Activated naive CD4-positive, alpha-beta T cell treated with anti-CD3 and anti-CD28 coated beads for 36 hours (primary cell): Measurements from ENCODE around the gene AFG3L2. TPM values are rescaled to one million over a fixed set of nuclear protein-coding genes. Genes with fewer than 3 reads are reported as not detected.
A peak's percentile ranks its signal among the peaks of the same experiment; 100 is the strongest.

Source experiments
- CTCF ChIA-PET: fragments of 350-600 bp; sonication (Branson Sonifier 250); formaldehyde crosslinking; loops from one replicate; lab custom pipeline; 2021; ENCODE audit warnings: antibody characterized with exemption; lab: Charles Lee
- DNase-seq: peaks from one replicate; pipeline ENCODE4 v3.0.0-alpha.2; 2020
- H3K27ac Mint-ChIP-seq: one replicate; pipeline ENCODE4 v1.8.0; 2021; ENCODE audit warnings: mild to moderate bottlenecking, mixed read lengths
- H3K27me3 Mint-ChIP-seq: one replicate; pipeline ENCODE4 v1.8.0; 2021; ENCODE audit warnings: low read depth, mixed read lengths
- H3K36me3 Mint-ChIP-seq: one replicate; pipeline ENCODE4 v1.8.0; 2021; ENCODE audit warnings: low read depth, mixed read lengths
- H3K4me1 Mint-ChIP-seq: one replicate; pipeline ENCODE4 v1.8.0; 2021; ENCODE audit warnings: low read depth, mixed read lengths
- H3K4me3 Mint-ChIP-seq: one replicate; pipeline ENCODE4 v1.8.0; 2021; ENCODE audit warnings: mild to moderate bottlenecking, moderate library complexity, mixed read lengths
- H3K9me3 Mint-ChIP-seq: one replicate; pipeline ENCODE4 v1.8.0; 2021; ENCODE audit warnings: mixed read lengths
- intact Hi-C: fragments of 100-400 bp; cut with micrococcal nuclease; formaldehyde crosslinking; loops from one replicate; pipeline ENCODE4 v1.15.1; 2023
- total RNA-seq, 2 experiments: library from RNA; stranded (reverse); gene quantifications; one replicate each; pipeline ENCODE4 v1.2.3, GENCODE V29; 2021

The AFG3L2 gene
- total RNA-seq, 2 experiments from 2014 or later: 41.8 to 42.9 TPM

DNA sequence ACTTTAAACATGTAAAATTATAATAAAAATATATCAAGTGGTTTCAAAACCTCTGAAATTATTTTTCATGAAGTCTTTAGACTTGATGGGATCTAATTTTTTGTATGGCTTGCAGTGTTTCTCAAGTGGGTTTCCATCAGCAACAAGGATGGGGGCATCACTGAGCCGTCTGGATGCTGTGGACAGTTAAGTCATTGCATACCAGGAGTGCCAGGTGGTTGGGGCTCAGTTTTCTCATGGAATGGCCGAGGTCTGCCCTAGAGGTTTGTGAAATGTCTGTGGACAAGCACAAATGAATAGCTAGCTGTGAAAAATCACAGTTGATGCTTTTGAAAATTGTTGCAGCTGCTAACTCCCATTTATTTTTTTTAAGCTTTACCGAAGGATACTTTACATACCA lies 32.4 kb upstream of the AFG3L2 start:
- Mint-ChIP-seq H3K9me3 (no peaks in the 10 kb centered on the region), H3K27me3 (peaks cover 30% of the 10 kb centered on the region), H3K36me3 (no peaks in the 10 kb centered on the region), H3K4me1 (peaks cover 13% of the 10 kb centered on the region), H3K4me3 (no peak overlapping the region), H3K27ac (no peak overlapping the region)
- CTCF ChIA-PET: interaction anchor here (0.6 kb wide), 1 partner anchor 24 kb away, joined by 3 read pairs; no protein-coding TSS in a partner anchor
- intact Hi-C loops: loop anchor here (5.0 to 10.0 kb wide), 3 partner anchors 248 to 425 kb away; partner anchors contain the start of genes CEP76, IMPA2, PSMG2 and SPIRE1
- DNase-seq: no peak

DNA sequence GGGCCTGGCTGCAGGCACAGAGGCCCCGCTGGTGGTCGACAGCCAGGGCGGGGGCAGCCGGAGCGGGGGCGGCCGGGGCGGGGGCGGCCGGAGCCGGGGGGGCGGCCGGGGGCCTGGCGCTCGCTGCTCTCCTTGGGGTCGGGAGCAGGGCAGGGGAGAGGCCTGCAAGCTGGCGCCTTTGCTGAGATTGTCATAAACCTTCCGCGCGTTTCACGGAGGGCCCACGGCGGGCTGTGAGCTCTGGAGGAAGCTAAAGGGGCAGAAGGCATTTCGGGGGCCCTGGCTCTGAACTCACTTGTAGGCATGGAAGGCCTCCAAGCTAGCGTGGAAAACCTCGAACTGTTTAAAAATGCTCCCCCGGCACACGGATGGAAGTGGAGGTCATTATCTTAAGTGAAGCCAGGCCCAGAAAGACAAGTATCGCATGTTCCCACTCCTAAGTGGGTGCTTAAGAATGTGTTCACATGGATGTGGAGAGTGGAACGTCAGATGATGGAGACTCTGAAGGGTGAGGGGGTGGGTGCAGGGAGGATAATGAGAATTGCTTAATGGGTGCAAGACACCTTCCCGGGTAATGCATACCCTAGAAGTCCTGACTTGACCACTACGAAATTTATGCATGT lies 31.3 kb upstream of the AFG3L2 start:
- H3K9me3 Mint-ChIP-seq: no peaks in the 10 kb centered on the region
- H3K4me3 Mint-ChIP-seq: peak overlapping the region; percentile 72
- CTCF ChIA-PET: interaction anchor here (1.0 kb wide), 1 partner anchor 11 kb away, joined by 3 read pairs; no protein-coding TSS in a partner anchor
- H3K27ac Mint-ChIP-seq: no peak overlapping the region
- intact Hi-C loops: loop anchor here (5.0 to 10.0 kb wide), 3 partner anchors 249 to 424 kb away; partner anchors contain the start of genes CEP76, IMPA2, PSMG2 and SPIRE1
- H3K27me3 Mint-ChIP-seq: peaks cover 38% of the 10 kb centered on the region
- H3K36me3 Mint-ChIP-seq: no peaks in the 10 kb centered on the region
- DNase-seq: no peak
- peaks cover 13% of the 10 kb centered on the region for H3K4me1 Mint-ChIP-seq

GRCh38 chr18:12406371-12407111 lies 29.5 kb upstream of the AFG3L2 start:
- H3K27me3 Mint-ChIP-seq: peaks cover 48% of the 10 kb centered on the region
- no peaks in the 10 kb centered on the region for H3K9me3 Mint-ChIP-seq
- intact Hi-C loops: loop anchor here (1.0 to 10.0 kb wide), 4 partner anchors 29 to 422 kb away; partner anchors contain the start of genes AFG3L2, CEP76, IMPA2 and PSMG2
- H3K4me3 Mint-ChIP-seq: peak overlapping the region; percentile 74
- DNase-seq: no peak
- H3K36me3 Mint-ChIP-seq: no peaks in the 10 kb centered on the region
- H3K27ac Mint-ChIP-seq: no peak overlapping the region
- CTCF ChIA-PET: interaction anchor here (2.4 kb wide), 1 partner anchor 14 kb away, joined by 17 read pairs; no protein-coding TSS in a partner anchor
- H3K4me1 Mint-ChIP-seq: peaks cover 13% of the 10 kb centered on the region

DNA sequence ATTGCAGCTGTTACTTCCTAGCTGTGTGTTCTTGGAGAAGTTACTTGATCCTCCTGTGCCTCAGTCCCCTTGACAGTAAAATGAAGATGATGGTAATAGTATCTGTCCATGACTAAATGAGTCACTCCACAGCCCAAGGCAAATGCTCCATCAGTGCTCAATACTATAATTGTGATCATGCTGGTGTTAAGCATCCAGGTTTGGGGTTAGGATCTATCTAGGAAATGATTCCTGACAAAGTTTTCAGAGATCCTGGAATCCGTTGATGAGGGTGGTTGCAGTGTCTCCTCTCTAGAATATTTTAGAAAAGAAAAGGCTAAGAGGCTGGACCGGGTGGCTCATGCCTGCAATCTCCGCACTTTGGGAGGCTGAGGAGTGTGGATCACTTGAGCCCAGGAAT lies 28.0 kb upstream of the AFG3L2 start:
- H3K27ac Mint-ChIP-seq: no peak overlapping the region

GRCh38 chr18:12403601-12404506 lies 26.8 kb upstream of the AFG3L2 start:
- no peaks in the 10 kb centered on the region for H3K9me3 Mint-ChIP-seq
- H3K27me3 Mint-ChIP-seq: peaks cover 48% of the 10 kb centered on the region
- no peak overlapping the region for H3K27ac Mint-ChIP-seq
- H3K4me1 Mint-ChIP-seq: peaks cover 13% of the 10 kb centered on the region
- CTCF ChIA-PET: interaction anchor here (0.6 to 2.4 kb wide), 5 partner anchors 11 to 531 kb away, joined by 4 to 17 read pairs (median 4); no protein-coding TSS in a partner anchor
- no peak overlapping the region for H3K4me3 Mint-ChIP-seq
- no peak for DNase-seq
- no peaks in the 10 kb centered on the region for H3K36me3 Mint-ChIP-seq
- intact Hi-C loops: loop anchor here (10.0 kb wide), 1 partner anchor 419 kb away; the partner anchor contains the start of gene IMPA2

More for the DNA sequence above, 28.0 kb upstream of the AFG3L2 start:
- no peaks in the 10 kb centered on the region for H3K36me3 Mint-ChIP-seq
- no peak overlapping the region for H3K4me3 Mint-ChIP-seq
- intact Hi-C loops: loop anchor here (5.0 to 10.0 kb wide), 3 partner anchors 252 to 420 kb away; partner anchors contain the start of genes CEP76, IMPA2, PSMG2 and SPIRE1
- H3K27me3 Mint-ChIP-seq: peaks cover 48% of the 10 kb centered on the region
- no peak for DNase-seq
- CTCF ChIA-PET: interaction anchor here (2.4 kb wide), 1 partner anchor 12 kb away, joined by 17 read pairs; no protein-coding TSS in a partner anchor
- H3K9me3 Mint-ChIP-seq: no peaks in the 10 kb centered on the region
- H3K4me1 Mint-ChIP-seq: peaks cover 13% of the 10 kb centered on the region

DNA sequence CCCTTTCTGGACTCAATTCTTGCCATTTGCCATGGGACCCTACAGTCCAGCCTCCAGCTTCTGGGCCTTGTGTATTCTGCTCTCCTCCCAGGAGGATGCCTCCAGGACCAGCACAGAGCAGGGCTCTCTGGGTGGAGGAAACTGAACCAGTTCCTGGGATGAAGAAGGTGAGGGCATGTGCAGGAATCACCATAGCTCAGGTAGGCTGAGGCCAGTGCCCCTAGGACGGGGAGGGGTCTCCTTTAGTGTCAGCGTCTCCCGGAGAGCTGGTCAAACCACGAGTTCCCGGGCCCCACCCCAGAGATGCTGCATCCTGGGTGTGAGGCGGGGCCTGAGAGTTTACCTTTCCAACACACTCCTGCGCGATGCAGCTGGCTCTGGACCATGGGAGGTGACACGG lies 24.9 kb upstream of the AFG3L2 start:
- Mint-ChIP-seq H3K4me3 (no peak overlapping the region), H3K9me3 (no peaks in the 10 kb centered on the region), H3K27me3 (peaks cover 37% of the 10 kb centered on the region), H3K36me3 (no peaks in the 10 kb centered on the region), H3K27ac (no peak overlapping the region), H3K4me1 (peaks cover 6% of the 10 kb centered on the region)
- intact Hi-C loops: loop anchor here (10.0 kb wide), 1 partner anchor 417 kb away; the partner anchor contains the start of gene IMPA2
- CTCF ChIA-PET: interaction anchor here (0.7 kb wide), 1 partner anchor 10 kb away, joined by 3 read pairs; no protein-coding TSS in a partner anchor
- DNase-seq: no peak

GRCh38 chr18:12399231-12399630 lies 22.2 kb upstream of the AFG3L2 start:
- CTCF ChIA-PET: no interaction called here
- Mint-ChIP-seq H3K4me3 (no peak overlapping the region), H3K9me3 (no peaks in the 10 kb centered on the region), H3K36me3 (no peaks in the 10 kb centered on the region), H3K27me3 (peaks cover 22% of the 10 kb centered on the region), H3K27ac (no peak overlapping the region), H3K4me1 (no peaks in the 10 kb centered on the region)
- DNase-seq: no peak
- intact Hi-C loops: no loop called here

DNA sequence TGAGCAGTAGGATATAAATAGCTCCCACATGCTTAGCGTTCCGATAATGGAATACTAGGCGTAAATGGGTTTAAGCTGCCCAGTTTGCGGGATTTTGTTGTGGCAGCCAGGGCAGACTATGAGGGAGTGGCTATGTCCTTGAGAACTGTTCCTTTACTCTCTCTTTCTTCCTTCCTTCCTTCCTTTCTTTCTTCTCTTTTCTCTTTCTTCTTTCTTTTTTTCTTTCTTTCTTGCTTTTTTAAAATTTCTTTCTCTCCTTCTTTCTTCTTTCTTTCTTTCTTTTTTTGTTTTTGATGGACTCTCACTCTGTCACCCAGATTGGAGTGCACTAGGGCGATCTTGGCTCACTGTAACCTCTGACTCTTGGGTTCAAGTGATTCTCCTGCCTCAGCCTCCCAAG lies 21.6 kb upstream of the AFG3L2 start:
- H3K27me3 Mint-ChIP-seq: peaks cover 16% of the 10 kb centered on the region
- H3K4me3 Mint-ChIP-seq: no peak overlapping the region
- CTCF ChIA-PET: no interaction called here
- H3K36me3 Mint-ChIP-seq: no peaks in the 10 kb centered on the region
- H3K9me3 Mint-ChIP-seq: no peaks in the 10 kb centered on the region
- H3K4me1 Mint-ChIP-seq: no peaks in the 10 kb centered on the region
- DNase-seq: no peak
- H3K27ac Mint-ChIP-seq: no peak overlapping the region
- intact Hi-C loops: no loop called here

DNA sequence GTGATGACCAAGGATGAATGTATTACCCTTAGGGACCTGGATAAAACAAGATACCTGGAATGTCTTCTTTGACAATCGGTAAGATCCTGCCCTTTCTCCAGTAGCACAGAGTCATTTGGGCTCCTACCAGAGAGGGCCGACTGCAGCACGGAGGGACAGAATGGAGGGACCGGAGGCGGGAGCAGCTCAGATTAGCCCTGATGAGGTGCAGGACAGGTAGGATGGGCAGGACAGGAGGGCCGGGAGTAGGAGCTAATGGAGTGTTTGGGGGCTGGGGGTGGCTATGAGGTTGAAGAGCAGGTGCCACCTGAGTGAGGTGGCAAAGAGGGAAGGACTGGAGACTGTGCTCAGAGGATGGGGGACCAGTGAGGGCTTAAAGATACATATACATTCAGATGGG lies 20.8 kb upstream of the AFG3L2 start:
- CTCF ChIA-PET: no interaction called here
- no peaks in the 10 kb centered on the region for H3K4me1 Mint-ChIP-seq
- peaks cover 13% of the 10 kb centered on the region for H3K27me3 Mint-ChIP-seq
- intact Hi-C loops: no loop called here
- H3K9me3 Mint-ChIP-seq: no peaks in the 10 kb centered on the region
- no peaks in the 10 kb centered on the region for H3K36me3 Mint-ChIP-seq
- no peak overlapping the region for H3K27ac Mint-ChIP-seq
- DNase-seq: no peak
- H3K4me3 Mint-ChIP-seq: no peak overlapping the region

- H3K9me3 Mint-ChIP-seq: no peaks in the 10 kb centered on the region
- no peaks in the 10 kb centered on the region for H3K36me3 Mint-ChIP-seq
- intact Hi-C loops: no loop called here
- no peaks in the 10 kb centered on the region for H3K4me1 Mint-ChIP-seq
- H3K4me3 Mint-ChIP-seq: no peak overlapping the region
- DNase-seq: no peak
- CTCF ChIA-PET: interaction anchor here (0.6 kb wide), 1 partner anchor 19 kb away, joined by 3 read pairs; no protein-coding TSS in a partner anchor
- peaks cover 10% of the 10 kb centered on the region for H3K27me3 Mint-ChIP-seq
- H3K27ac Mint-ChIP-seq: no peak overlapping the region
These were observed 20.2 kb upstream of the AFG3L2 start for GRCh38 chr18:12397254-12397653.

- DNase-seq: peak; percentile 31
- Mint-ChIP-seq H3K36me3 (no peaks in the 10 kb centered on the region), H3K27ac (no peak overlapping the region), H3K27me3 (peaks cover 4% of the 10 kb centered on the region), H3K9me3 (no peaks in the 10 kb centered on the region), H3K4me3 (no peak overlapping the region), H3K4me1 (no peaks in the 10 kb centered on the region)
- CTCF ChIA-PET: interaction anchor here (0.6 to 5.3 kb wide), 4 partner anchors 11 to 540 kb away, joined by 3 to 54 read pairs (median 14); partner anchors contain the start of gene SPIRE1
- intact Hi-C loops: loop anchor here (5.0 kb wide), 2 partner anchors 308 to 538 kb away; partner anchors contain the start of genes CEP76 and PSMG2
These were observed 17.4 kb upstream of the AFG3L2 start for GRCh38 chr18:12394428-12394827.
